HG03066 (cell line): ENCODE measurements around the gene SUMO3.

Source experiments
- ATAC-seq: cut with Tn5 transposase; IDR thresholded peaks from one replicate; pipeline ENCODE4 v1.9.1; 2021; ENCODE audit warnings: low read depth; ENCODE audit not compliant: unreplicated experiment

Gene SUMO3

DNA sequence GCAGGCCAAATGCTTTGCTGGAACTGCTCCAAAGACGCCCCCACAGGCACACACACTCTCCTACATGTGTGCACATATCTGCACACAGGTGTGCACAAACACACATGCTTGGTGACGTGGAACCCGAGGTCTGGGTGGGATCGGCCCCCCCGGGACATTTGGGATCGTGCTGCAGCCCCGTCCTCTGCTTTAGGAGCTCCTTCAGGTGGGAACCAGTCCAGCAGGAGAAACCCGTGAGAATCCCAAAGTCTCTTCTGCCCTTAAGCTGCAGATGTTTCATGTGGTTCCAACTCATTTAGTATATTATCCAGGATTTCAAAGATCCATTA lies 54.8 kb downstream of the SUMO3 start:
- no peak for ATAC-seq

- no peak for ATAC-seq
Measured at GRCh38 chr21:44762221-44763049, 55.4 kb downstream of the SUMO3 start.

DNA sequence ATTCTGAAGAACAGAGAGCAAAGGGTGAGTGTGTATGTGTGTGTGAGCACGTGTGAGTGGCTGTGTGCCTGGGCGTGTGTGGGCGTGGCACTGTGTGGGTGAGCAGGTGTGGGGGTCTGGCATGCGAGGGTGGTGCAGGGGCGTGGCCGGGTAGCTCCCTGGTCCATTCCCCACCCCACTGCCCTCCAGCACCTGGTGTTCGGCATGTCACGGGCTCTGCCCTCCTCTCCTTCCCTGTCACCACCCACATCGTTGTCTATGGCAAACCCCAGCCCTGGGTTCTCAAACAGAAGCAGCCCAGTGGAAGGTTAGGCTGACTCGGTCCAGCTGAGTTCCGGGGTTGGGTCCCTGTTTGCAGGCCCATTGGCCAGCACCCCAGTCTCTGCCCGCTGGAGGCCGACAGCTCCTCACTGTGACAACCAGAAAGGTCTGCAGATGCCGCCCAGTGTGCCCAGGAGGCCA lies 56.1 kb downstream of the SUMO3 start:
- ATAC-seq = no peak

DNA sequence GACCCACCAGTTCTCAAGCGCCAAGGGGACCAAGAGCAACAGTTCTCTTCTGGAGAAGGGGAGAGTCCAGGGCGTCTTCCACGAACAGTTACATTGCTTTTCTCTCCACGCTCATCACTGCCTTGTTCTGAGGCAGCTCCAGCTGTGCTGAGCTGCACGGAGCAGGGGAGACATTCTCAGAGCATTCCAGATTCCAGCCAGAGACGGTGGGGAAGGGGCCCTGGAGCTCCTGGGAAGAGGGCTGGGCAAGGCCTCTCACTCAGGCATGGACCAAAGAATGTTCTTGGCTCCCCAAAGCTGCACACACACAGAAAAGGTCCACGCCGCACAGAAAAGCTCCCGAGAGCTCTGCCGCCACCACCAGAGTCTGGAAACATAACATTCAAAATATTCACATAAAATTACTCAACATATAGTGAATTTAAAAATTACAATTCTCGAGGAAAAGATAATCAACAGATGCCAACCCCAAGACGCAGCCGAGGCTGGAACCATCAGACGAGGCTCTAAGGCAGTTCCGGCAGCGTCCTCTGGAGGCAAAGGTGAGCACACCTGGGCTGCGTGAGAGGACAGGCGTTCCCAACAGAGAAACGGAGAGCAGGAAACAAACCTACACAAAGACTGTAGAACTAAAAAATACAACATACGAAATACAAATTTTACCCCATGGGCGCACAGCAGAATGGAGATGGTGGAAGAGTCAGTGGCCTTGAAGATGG lies 56.7 kb downstream of the SUMO3 start:
- ATAC-seq = no peak

DNA sequence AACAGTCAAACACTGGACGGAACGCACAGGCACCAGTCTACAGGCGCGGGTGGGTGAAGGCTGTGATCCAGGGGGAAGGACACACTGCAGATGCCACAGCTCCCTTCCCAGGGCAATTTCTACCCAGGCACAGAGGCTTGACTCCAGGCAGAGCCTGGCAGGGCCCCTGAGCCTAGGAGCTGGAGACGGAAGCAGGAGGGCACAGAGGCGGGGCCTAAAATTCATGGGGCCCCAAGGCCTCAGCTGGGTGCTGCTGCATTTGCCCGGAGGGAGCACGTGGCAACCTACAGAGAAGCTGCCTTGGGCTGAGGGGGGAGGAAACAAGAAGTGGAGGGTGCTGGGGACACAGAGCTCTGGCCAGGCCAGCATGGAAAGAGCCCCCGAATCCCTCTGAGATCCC lies 57.5 kb downstream of the SUMO3 start:
- no peak for ATAC-seq

- no peak for ATAC-seq
Measured at GRCh38 chr21:44759628-44760285, 58.1 kb downstream of the SUMO3 start.

DNA sequence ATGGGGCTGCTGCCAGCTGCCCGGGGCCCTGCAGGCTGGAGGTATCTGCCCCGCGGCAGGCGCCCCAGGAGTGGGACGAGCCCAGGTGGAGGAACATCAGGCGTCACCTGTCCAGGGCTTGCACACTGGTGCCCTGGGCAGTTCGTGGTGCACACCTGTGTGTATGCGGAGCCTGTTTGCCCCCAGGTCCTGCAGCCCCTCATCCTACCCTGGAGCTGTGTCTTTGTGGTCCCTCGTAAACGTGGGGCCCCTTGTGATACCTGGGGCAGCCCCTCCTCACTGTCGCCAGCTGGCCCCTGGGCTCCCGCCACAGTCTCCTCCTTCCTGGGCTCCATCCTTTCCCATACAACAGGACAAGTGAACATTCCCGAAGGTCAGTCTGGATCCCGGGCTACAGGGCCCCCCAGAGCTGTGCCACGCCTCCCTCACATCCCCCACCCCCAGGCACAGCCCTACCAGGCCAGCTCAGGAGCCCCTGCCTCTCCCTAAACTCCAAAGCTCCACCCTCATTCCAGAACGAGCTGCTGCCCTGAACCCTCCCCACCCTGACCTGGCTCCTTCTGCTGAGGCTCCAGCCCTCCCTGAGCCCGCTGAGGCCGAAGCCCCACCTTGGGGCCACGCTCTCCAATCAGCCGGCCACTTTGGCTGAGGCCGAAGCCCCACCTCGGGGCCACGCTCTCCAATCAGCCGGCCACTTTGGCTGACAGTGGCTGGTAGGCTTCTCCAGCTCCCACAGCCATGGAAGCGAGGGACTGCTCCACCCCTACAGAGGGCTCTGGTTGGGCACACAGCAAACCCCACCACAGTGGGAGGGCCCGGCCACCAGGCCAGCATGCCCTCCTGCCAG lies 58.9 kb downstream of the SUMO3 start:
- ATAC-seq = no peak

GRCh38 chr21:44758141-44758561 lies 59.7 kb downstream of the SUMO3 start:
- no peak for ATAC-seq

DNA sequence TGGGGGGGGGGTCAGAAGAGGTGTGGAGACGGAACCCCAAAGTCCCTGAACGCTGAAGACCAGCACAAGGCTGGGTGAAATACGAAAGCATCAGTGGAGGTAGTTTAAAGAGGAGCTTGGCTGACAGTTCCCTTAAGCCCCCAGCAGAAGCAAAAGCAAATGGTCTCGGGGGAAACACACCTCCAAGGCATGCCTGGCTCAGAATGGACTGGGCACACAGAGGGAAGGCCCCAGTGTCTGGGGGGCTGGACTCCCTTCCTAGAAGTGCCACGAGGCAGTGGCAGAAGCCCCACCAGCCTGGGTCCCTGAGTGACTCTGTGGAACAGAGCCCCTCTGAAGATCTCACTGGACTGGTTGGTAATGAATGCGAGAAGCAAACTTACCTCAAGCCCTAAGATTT lies 60.1 kb downstream of the SUMO3 start:
- ATAC-seq = no peak

- ATAC-seq = no peak
Measured at GRCh38 chr21:44756423-44757185, 61.3 kb downstream of the SUMO3 start.
